ENCODE data around the gene TBXA2R. TPM values are rescaled to one million over a fixed set of nuclear protein-coding genes. Genes with fewer than 3 reads are reported as not detected.

The TBXA2R gene
- total and polyA plus RNA-seq, 8 donors: 0.42 to 1.5 (median 0.73) TPM

DNA sequence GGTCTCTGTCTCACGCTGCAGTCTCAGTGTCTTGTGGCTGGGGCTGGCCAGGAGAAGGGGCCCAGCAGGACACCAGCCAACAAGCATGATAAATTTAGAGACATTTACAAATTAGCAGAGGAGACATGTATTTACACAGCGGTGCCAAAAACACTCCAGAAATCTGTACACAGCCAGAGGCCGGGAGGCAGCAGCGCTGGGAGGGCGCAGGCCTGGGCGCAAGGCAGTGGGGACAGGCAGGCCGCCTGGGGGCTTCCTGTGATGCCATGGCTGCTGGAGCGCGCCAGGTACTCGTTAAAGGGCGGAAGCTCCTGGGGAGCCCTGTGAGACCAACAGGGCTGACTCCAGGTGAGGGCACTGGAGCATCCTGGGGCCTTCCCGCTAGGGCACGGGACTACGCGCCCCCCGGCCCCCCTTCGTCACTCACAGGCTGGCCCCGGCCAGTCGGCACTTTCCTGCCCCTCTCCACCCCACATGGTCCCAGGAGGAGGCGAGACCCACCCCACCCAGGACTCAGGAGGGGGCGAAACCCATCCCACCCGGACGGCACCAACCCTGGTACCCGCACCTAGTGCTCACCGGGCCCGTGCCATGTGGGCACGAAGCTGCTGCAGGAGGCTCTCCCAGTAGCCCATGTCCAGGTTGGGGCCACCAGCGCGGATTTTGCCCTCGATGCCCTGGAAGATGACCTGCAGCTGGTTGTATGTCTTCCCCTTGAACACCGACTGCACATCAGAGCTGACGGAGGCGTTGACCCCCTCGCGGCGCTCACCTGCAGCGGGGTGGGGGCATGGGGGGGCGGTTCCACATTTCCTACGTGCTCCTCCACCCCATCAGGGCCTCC is 7.4 kb upstream of the TBXA2R start:
- FAIRE-seq (no peak), ATAC-seq (no peak), DNase-seq (peak in 2 of 6 donors; percentile 35 to 76)
- no peak overlapping the region for H3K4me3 ChIP-seq
- peaks cover 0 to 13% (median 12%) of the 10 kb centered on the region in 3 donors for H3K36me3 ChIP-seq
- H3K9me3 ChIP-seq: no peaks in the 10 kb centered on the region
- H3K27me3 ChIP-seq: no peaks in the 10 kb centered on the region
- no peaks in the 10 kb centered on the region for H3K4me1 ChIP-seq
- TF ChIP-seq CTCF (IDR thresholded peaks at IDR 0.05): no peak
- intact Hi-C loops (cut with DNase I): loop anchor here in 1 of 3 donors (10.0 kb wide), 1 partner anchor 299 kb away; no protein-coding TSS in a partner anchor
- no peak overlapping the region for H3K27ac ChIP-seq
- WGBS, 2 donors: 91% methylated on average over 39 of the region's 39 CpGs

- WGBS, 2 donors: 91 to 93% methylated on average over 57 to 79 of the region's 79 CpGs
- Histone ChIP-seq H3K9me3 (no peaks in the 10 kb centered on the region), H3K27ac (no peak overlapping the region), H3K4me3 (no peak overlapping the region), H3K4me1 (no peaks in the 10 kb centered on the region), H3K36me3 (peaks cover 0 to 13% (median 12%) of the 10 kb centered on the region in 3 donors), H3K27me3 (no peaks in the 10 kb centered on the region)
- intact Hi-C loops (cut with DNase I): loop anchor here in 1 of 3 donors (10.0 kb wide), 1 partner anchor 298 kb away; no protein-coding TSS in a partner anchor
- peak in 3 of 6 donors; percentile 39 to 76 (median 54) for DNase-seq
- no peak for TF ChIP-seq CTCF (IDR thresholded peaks at IDR 0.05)
- no peak for ATAC-seq
- FAIRE-seq: no peak
These were observed 6.4 kb upstream of the TBXA2R start for GRCh38 chr19:3612901-3613741.

GRCh38 chr19:3612330-3612729 is 5.7 kb upstream of the TBXA2R start:
- FAIRE-seq (no peak), DNase-seq (peak in 3 of 6 donors; percentile 8 to 70 (median 28)), ATAC-seq (no peak)
- Histone ChIP-seq H3K4me3 (no peak overlapping the region), H3K36me3 (peaks cover 0 to 13% (median 12%) of the 10 kb centered on the region in 3 donors), H3K9me3 (no peaks in the 10 kb centered on the region), H3K4me1 (no peaks in the 10 kb centered on the region), H3K27ac (no peak overlapping the region), H3K27me3 (no peaks in the 10 kb centered on the region)
- 98% methylated on average over 29 to 33 of the region's 33 CpGs for WGBS, 2 donors
- no peak for TF ChIP-seq CTCF (IDR thresholded peaks at IDR 0.05)
- intact Hi-C loops (cut with DNase I): loop anchor here in 1 of 3 donors (10.0 kb wide), 1 partner anchor 298 kb away; no protein-coding TSS in a partner anchor

- no peak for ATAC-seq
- no peaks in the 10 kb centered on the region for H3K9me3 ChIP-seq
- H3K27me3 ChIP-seq: no peaks in the 10 kb centered on the region
- peaks cover 0 to 2% (median 0%) of the 10 kb centered on the region in 3 donors for H3K4me1 ChIP-seq
- WGBS, 2 donors: 95 to 97% methylated on average over 36 of the region's 36 CpGs
- peak in 3 of 6 donors; percentile 10 to 62 (median 53) for DNase-seq
- H3K27ac ChIP-seq: no peak overlapping the region
- no peak overlapping the region for H3K4me3 ChIP-seq
- intact Hi-C loops (cut with DNase I): loop anchor here in 1 of 3 donors (10.0 kb wide), 1 partner anchor 297 kb away; no protein-coding TSS in a partner anchor
- TF ChIP-seq CTCF (IDR thresholded peaks at IDR 0.05): no peak
- peaks cover 0 to 13% (median 12%) of the 10 kb centered on the region in 3 donors for H3K36me3 ChIP-seq
- no peak for FAIRE-seq
These were observed 5.2 kb upstream of the TBXA2R start for GRCh38 chr19:3611841-3612240.

All from pancreas (tissue), 10 donors.